CMK (cell line): ENCODE data around the gene CCDC40.

Experiments
- DNase-seq: peaks from one replicate; pipeline ENCODE4 v3.0.0-alpha.2; 2010; ENCODE audit warnings: low read depth

Gene CCDC40

GRCh38 chr17:80102664-80103448 is 66.4 kb downstream of the CCDC40 start:
- DNase-seq = no peak

GRCh38 chr17:80103449-80104085 is 67.1 kb downstream of the CCDC40 start:
- no peak for DNase-seq

- DNase-seq = no peak
Observed at GRCh38 chr17:80104321-80104955, 68.0 kb downstream of the CCDC40 start.

- DNase-seq = no peak
Observed at GRCh38 chr17:80104956-80105375, 68.5 kb downstream of the CCDC40 start.

GRCh38 chr17:80105762-80106161 is 69.3 kb downstream of the CCDC40 start:
- no peak for DNase-seq

GRCh38 chr17:80106176-80106575 is 69.7 kb downstream of the CCDC40 start:
- DNase-seq = no peak

- DNase-seq = no peak
Observed at GRCh38 chr17:80106751-80107150, 70.3 kb downstream of the CCDC40 start.

GRCh38 chr17:80107231-80108021 is 71.0 kb downstream of the CCDC40 start:
- no peak for DNase-seq

- DNase-seq = no peak
Observed at GRCh38 chr17:80108036-80108971, 71.9 kb downstream of the CCDC40 start.

- DNase-seq = no peak
Observed at GRCh38 chr17:80109066-80109660, 72.7 kb downstream of the CCDC40 start.

- DNase-seq = no peak
Observed at GRCh38 chr17:80109713-80110446, 73.4 kb downstream of the CCDC40 start.

GRCh38 chr17:80110447-80110812 is 74.0 kb downstream of the CCDC40 start:
- no peak for DNase-seq

GRCh38 chr17:80110927-80111701 is 74.7 kb downstream of the CCDC40 start:
- DNase-seq = no peak

- no peak for DNase-seq
Observed at GRCh38 chr17:80111702-80112470, 75.4 kb downstream of the CCDC40 start.

GRCh38 chr17:80112471-80113032 is 76.1 kb downstream of the CCDC40 start:
- no peak for DNase-seq

- DNase-seq = no peak
Observed at GRCh38 chr17:80113033-80113484, 76.6 kb downstream of the CCDC40 start.

- DNase-seq = no peak
Observed at GRCh38 chr17:80114758-80115157, 78.3 kb downstream of the CCDC40 start.

- DNase-seq = no peak
Observed at GRCh38 chr17:80115159-80115558, 78.7 kb downstream of the CCDC40 start.
